Liver (tissue), 3 donors: ENCODE measurements around the gene PPP1R9A.

ENCODE experiments used
- CTCF ChIP-seq: fragments of 150-350 bp; IDR thresholded peaks from 2 replicates; pipeline ENCODE4 v1.5.1; 2017; ENCODE audit warnings: improper control_type of control experiment, low read depth, low read length; ENCODE audit not compliant: missing input control
- FOXA1 ChIP-seq: IDR thresholded peaks from 2 replicates; pipeline ENCODE4 v1.6.1; 2016; ENCODE audit warnings: antibody characterized with exemption
- REST ChIP-seq: IDR thresholded peaks from 2 replicates; pipeline ENCODE4 v1.6.1; 2016; ENCODE audit warnings: antibody characterized with exemption, mild to moderate bottlenecking
- SP1 ChIP-seq: IDR thresholded peaks from 2 replicates; pipeline ENCODE4 v1.6.1; 2018; ENCODE audit warnings: antibody characterized with exemption, mild to moderate bottlenecking
- TAF1 ChIP-seq: conservative IDR thresholded peaks from 2 replicates; pipeline ENCODE4 v1.6.1; 2016; ENCODE audit warnings: antibody characterized with exemption, mild to moderate bottlenecking
- YY1 ChIP-seq: IDR thresholded peaks from 2 replicates; pipeline ENCODE4 v1.6.1; 2016; ENCODE audit warnings: antibody characterized with exemption, mild to moderate bottlenecking
- donor health status: healthy.
- donor health status: healthy.

GRCh38 chr7:94913391-94913790 lies 6.0 kb downstream of the PPP1R9A start:
- no peak for TF ChIP-seq CTCF
- no peak for TF ChIP-seq FOXA1
- no peak for TF ChIP-seq SP1
- no peak for TF ChIP-seq REST
- no peak for TF ChIP-seq YY1
- TF ChIP-seq TAF1: no peak
